GM19455 (cell line): ENCODE results near the gene OBSL1.

Source experiments
- ATAC-seq: cut with Tn5 transposase; IDR thresholded peaks from one replicate; pipeline ENCODE4 v1.9.1; 2021; ENCODE audit not compliant: unreplicated experiment

OBSL1 gene

DNA sequence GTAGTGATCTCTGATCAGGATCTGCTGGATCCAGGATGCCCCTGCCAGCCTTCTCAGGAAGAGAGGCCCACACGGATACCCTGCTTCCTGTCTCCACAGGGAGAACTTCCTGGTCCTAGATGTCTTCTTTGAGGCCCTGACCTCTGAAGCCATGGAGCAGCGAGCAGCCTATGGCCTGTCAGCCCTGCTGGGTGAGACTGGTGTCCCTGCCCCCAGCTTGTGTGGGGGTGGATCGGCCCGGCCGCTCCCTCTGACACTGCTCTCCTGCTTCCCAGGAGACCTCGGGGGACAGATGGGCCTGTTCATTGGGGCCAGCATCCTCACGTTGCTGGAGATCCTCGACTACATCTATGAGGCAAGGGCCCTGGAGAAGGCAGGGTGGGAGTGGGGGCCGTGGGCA is 34.4 kb downstream of the OBSL1 start:
- ATAC-seq = no peak

DNA sequence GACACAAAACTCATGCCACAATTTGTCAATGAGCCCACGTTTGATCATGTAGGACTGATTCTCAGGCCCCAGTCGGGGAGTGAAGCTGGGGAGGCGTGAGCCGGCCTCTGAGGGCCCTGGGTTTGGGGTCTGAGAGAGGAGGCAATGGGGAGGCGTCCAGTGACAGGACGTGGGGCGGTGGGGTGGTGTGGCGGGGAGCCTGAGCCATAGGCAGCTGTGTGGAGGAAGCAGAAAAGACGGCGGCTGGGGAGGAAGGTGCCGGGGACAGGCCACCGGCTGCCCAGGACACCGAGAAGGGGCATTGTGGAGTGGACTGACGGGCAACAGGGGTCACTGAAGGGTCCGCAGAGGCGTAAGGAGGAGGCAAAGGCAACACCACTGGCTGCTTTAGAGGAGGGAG is 34.9 kb downstream of the OBSL1 start:
- ATAC-seq = no peak

DNA sequence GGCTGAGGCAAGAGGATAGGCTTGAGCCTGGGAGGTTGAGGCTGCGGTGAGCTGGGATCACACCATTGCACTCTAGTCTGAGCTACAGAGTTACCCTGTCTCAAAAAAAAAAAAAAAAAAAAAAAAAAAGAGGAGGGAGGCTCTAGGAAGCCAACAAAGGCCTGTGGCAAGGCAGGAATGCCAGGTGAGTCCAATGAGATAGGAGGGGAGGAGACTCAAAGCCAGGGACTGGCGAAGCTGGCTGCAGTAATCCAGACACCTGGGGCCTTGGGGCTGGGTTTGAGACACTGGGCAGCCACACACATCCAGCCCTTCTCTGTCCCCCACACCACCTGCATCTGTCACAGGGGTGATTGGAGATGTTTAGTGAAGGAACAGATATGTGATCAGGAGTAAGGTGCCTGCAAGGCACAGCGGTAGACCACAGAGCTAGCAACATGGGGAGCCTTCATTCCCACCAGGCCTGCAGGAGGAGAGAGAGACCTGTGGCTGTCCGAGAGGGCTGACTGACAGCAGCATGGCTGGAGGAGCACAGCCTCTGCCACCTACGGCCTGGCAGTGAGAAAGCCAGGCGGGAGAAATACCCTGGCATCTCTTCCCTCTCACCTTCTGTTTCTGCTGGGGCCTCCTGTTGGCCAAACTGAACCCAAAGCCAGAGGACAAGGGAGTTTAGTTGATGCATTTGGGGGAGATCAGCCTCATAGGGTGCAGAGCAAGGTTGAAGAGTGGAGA is 37.2 kb downstream of the OBSL1 start:
- no peak for ATAC-seq

DNA sequence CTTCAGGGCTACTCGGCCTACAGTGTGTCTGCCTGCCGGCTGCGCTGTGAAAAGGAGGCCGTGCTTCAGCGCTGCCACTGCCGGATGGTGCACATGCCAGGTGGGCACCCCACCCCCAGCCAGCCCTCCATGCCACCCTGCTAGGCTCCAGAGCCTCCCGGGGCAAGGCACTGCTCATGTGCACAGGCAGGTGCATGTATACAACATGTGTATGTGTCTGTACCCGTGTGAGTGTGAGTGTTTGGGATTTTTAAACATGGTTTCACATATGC is 39.0 kb downstream of the OBSL1 start:
- no peak for ATAC-seq

DNA sequence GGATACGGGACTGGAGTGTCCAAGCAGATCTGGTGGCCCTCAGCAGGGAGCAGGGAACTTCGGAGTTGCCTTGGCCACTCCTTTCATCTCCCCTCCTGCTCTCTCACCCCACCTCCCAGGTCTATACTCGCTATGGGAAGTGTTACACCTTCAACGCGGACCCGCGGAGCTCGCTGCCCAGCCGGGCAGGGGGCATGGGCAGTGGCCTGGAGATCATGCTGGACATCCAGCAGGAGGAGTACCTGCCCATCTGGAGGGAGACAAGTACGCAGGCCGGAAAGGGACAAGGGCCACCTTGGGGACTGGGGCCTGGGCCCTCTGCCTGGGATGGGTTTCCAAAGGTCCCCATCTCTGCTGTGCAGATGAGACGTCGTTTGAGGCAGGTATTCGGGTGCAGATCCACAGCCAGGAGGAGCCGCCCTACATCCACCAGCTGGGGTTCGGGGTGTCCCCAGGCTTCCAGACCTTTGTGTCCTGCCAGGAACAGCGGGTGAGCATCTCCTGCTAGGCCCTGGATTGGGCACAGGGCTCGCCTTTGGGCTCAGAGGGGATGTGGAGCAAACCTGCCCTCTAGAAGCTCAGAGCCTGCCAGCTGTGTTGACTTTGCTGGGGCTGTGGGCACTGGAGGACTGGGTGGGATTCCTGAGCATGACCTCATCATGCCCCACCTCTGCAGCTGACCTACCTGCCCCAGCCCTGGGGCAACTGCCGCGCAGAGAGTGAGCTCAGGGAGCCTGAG is 39.5 kb downstream of the OBSL1 start:
- ATAC-seq = no peak

DNA sequence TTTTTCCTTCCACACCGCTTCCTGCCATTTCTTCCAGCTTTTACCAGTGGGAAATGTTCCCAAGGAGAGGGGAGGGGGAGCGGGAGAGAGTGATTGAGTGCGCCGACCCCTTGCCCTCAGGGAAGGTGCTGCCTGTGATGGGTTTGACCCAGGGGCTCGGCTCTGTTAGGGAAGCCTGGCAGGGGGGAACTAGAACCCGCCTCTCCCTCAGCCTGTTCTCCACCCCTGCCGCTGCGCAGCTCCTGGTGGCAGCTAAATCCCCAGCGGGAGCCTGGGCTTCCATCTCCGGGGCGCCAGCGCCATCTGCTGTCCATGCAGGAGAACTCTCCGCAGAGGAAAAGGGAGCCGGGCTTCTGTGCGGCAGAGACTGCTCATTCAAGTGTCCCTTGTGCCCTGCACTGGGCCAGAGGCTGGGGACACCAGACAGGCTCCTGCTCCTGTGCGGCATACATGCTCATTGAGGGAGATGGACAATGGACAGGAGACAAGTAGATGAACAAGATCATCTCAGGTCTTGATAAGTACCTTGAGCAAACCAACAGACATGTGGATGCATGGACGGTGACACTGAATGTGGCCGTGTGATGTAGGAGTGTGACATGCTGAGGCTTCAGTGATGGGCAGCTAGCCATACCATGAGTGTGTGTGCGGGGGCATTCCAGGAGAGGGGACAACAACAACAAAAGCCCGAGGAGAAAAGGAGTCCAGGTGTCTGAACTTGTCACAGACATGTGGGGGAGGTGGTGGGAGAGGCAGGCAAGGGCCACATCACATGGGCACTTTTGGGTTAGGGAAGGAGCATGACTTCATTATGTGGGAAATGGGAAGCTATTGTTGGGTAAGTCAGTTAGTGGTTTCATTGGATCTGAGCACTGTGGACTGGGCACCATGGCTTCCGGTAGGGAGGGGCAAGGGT is 41.0 kb downstream of the OBSL1 start:
- ATAC-seq = peak; percentile 87

DNA sequence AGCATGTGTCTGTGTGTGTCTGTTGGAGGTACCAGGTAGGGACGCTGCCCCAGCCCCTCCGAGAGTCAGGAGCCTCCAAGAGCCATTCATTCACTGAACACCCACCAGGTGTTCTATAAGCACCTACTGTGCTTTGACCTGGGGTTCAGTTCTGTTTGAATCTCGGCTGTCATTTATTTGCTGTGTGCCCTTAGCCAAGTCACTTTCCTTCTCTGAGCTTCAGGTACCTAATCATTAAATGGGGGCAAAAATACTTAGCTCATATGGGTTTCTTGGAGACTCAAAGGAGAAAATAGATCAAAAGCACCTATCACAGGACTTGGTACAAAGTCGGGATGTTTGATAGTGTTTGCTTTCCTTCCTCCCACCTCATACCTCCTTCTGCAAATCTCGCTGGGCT is 43.9 kb downstream of the OBSL1 start:
- ATAC-seq = no peak

DNA sequence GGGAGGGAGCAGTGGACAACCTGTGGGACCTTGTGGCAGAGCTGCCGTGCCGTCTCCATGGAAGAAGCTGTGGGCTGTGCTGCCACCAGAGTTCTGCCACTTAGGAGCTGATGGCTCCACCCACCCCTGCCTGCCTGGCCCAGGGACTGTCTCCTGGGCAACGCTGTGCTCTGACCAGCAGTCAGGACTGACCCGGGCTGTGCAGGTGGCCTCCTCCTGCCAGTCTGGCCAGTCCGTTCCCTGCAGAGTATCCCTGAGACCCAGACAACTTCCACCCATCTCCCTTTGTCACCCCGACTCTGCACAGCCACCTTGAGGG is 44.3 kb downstream of the OBSL1 start:
- ATAC-seq = no peak

DNA sequence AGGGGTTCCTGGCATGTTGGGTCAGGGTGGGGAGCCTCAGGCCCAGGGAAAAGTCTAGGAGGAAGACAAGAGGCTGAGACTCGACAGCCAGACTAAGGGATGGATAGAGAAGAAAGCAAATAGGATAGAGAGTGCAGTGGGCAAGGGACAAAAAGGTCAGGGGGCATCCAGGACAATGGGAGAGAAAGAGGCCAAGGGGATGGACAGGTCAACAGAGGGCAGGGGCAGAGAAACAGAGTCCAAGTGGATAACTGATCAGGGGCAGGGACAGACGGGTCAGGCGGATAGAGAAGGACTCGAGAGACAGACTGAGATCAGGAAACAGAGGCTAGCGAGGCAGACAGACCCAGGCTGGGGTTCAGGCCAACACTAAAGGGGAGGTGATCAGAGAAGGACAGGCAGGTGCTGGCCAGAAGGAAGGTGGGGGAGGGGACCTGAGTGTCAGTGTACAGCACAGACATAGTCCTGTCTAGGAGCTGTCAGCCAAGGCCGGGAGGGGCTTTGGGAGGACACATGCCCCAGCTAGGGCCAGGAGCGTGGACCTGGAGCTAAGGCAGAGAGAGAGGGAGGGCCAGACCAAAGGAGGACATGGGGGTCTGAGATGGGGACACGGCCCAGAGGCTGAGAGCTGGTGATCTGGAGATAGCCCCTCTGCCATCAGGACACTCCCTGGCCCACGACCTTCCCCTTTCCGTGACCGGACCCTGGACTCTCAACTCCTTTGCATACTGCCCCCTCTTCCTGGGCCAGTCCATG is 44.8 kb downstream of the OBSL1 start:
- no peak for ATAC-seq

DNA sequence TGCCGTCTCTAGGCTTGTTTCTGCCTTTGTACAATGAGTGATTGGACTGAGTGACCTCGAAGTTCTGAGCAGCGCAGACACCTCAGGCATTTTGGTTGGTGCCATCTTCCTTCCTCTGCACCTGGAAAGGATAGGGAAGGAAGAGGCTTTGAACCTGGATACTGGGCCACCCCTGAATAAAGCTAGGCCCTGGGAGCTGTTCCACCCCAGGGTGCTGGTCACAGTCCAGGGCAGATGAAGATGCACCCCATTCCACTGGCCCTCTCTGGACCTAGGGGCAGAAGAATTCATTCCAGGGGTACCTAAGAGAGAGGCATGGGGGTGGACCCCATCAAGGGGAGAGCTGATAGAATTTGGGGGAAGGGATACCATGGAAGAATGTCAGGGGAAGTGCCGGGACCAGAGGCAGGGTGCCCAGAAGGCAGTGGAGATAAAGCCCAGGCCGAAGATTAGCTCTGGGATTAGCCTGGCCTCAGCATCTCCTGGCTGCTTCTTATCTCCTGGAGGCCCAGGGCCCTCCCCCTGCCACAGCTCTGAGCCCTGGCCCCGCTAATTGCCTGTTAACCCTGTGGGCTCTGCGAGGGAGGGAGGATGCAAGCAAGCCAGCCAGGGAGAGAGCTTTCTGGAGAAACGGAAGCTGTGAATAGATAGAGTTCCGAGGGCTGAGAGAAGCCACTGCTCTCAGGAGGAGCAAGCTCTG is 45.7 kb downstream of the OBSL1 start:
- no peak for ATAC-seq

DNA sequence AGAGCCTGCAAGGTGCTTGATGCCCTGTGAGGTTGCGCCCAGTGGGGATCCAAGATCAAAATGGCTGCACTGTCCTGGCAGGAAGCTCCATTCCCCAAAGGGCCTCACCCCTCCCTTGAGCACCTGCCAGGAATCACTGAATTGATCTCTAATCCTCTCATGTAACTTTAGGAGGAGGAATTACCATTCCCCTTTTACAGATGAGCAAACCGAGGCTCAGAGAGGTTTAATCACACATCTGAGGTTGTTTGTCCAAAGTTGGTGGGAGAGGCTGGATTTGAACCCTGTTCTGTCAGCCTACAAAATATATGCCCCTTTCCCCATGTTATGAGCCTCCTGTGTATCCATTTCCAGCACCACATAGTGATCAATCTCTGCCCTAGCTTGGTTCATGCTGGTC is 46.5 kb downstream of the OBSL1 start:
- no peak for ATAC-seq

DNA sequence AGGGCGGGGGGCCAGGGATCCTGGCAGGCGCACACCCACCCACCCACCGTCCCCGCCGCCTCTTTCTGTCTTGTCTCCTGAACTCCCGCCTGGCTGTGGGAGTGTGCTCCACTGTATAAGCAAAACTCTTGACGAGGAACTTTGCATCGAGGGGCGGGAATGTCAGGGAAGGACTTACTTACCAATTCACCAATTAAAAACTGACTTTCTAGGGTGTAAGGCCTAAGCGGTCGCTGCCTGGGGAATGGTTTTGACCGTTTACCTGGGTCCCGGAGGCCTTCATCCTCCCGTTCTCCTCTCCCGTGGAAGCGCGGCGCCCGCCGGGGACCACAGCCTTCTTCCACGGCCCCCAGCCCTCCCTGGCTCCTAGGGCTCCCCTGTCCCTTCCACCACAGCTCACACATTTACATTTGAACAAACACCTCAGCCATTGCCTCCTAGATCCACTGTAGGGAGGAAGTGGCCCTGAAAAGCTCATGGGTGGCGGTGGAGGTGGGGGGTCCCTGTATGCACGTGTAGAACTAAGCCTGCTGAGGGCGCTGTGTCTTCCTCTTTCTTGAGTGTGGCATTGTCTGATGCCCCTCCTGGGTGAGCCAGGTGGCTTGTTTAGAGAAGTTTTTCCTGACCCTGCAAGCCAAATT is 48.2 kb downstream of the OBSL1 start:
- no peak for ATAC-seq

DNA sequence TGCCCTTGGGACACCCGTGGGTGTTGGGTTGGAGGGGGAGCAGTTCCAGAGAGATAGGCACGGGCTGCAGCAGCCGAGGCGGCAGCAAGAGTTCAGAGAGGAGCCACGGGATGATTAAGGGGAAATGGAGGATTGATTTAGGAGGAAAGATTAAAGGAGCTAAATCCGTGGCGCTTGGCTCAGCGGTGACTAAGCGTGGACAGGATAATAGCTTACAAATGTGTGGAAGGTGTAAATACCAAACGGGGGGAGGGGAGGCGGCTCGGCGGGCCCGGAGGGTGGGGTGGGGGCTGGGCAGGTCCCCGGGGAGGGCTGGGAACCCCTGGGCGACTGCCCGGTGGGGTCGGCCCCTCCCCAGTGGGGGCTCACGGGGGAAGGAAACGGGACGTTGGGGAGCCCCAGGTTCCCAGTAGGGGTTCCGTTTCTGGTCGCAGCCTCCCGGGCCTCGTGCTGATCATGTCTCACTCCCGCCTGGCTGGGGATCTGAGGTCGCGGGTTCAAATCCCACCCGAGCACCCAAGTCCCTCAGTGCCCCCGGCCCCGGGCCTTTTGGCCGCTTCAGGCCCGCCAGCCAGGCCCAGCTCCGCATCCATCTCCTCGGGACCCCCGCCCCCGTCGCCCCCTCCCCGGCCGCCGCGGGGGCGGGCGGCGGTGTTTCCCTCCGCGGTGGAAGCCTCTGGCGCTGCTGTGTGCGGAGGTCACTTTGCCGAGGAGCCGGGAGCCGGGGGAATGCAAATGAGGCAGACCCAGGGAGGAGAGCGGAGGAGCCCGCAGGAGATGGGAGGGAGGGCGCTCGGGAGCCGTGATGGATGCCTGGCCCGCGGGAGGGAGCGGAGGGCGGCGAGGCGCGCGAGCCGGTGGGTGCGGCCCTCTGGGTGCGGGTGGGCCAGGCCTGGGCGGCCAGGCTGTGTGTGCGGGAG is 49.0 kb downstream of the OBSL1 start:
- no peak for ATAC-seq

DNA sequence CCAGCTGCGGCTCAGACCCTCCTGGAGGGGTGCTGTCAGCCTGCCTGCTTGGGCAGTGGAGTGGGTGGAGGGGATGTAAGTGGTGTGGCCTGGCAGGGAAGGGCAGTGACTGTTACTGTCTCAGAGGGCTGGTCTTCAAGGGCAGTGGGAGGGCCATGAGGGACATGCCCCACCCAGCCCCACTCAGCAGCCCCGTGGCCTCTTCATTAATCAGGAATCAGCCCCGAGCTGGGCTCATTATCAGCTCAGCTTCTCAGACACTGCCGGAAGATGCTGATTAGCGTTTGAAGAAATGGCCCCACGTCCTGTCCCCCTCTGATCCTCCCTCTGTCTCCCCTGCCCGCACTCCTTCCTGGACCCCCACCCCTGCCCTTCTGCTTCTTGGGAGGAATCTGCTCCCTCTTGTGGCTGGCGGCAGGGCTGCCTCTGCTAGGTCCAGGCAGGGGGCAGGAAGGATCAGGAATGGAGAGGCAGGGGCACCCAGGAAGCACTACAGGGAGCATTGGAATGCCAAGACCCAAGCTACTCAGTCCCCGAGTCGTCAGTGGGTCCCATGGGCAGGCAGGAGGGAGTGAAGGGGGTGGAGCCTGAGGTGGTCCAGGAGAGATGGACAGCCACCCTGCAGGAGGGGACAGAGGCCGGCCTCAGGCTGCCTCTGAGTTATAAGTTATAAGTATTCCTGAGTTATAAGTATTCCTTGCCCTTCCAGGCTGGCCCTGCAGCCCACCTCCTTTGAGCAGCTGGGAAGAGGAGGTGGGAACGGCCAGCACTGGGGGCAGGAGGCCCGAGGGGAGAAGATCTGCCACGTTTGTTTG is 50.1 kb downstream of the OBSL1 start:
- ATAC-seq = no peak

DNA sequence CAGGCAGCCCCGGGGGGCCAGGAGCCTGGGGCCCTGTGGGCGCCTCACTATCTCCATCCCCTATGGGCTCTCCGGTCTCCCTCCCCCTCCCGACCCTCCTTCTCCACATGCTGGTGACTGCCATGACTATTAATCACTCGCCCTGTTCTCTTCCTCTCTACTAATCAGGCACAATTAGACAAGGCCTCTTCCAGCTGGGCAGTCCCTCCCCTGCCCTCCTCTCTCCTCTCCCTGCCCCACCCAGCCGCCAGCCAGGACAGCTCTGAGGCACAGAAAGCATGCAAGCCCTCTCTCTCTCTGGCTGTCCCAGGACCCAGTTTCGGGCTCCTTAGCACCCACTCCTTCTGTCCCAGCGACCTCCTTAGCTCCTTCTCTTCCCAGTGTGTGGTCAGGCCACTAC is 51.3 kb downstream of the OBSL1 start:
- no peak for ATAC-seq

DNA sequence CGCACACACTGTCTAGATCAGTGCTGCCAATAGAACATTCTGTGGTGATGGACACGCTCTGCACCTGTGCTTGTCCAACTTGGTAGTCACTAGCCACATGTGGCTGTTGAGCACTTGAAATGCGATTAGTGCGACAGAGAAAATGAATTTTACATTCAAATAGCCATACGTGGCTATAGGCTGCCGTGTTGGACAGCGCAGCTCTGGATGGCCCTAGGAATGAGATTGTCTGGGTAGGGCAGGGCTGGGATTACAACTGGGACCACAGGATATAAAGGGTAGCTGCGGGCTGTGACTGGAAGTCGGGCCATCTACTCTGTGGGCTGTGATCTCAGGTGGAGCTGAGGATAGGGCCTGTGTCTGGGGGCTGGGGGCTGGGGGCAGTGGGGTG is 51.8 kb downstream of the OBSL1 start:
- no peak for ATAC-seq

DNA sequence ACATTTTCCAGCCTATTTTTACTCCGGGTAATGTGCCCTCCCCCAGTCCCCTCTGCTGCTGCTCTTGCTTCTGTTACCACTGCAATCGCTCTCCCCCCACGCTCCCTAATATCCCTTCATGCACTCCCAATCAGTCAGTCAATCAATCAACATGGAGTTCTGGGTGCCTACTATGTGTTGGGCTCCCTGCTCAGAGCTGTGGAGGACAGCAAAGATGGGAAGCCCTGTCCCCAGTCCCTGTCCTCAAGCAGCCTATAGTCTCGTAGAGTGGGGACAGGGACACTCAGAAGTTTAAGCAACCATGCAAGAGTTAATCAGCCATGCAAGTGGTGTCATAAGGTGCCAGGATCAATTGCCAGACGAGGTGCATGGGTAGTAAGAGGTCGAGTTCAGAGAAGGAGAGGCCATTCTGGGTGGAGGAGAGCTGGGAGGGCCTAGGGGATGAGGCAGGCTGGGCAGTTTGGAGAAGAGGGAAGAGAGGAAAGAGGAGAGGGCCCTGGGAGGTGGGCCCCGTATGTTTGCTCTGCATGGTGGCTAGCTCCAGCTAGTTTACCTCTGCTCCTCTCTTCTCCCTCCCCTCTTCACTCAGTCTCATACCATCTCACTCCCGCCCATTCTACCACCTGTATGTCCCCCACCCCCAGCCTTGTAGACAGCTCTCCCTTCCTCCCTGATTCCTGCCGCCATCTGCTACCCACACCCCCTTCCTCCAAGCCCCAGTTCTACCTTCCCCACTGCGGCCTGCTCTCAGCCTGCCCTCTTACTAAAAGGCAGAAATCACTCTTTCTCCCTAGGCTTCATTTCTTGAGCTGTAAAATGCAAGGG is 53.2 kb downstream of the OBSL1 start:
- no peak for ATAC-seq

DNA sequence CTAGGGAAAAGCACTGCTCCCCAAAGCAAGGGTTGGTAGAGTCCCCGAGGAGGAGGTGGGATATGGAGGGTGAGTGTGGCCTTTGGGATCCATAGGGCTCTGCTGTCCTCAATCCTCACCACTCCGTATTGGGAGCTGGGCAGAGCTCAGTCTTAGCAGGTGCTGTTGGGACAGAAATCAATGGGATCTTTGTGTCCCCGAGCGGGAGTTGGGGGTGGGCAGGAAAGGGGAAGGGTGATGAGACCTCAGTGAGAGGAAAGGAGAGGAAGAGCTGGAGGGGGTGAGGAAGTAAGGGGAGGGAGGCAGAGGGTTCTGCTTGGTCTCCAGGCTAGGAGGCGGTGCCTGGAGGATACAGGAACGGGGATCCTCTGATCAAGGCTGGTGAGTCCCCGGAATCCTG is 54.5 kb downstream of the OBSL1 start:
- no peak for ATAC-seq
